HCT116 (cell line): ENCODE measurements around the gene AAMP. TPM values are rescaled to one million over a fixed set of nuclear protein-coding genes. Genes with fewer than 3 reads are reported as not detected.

ENCODE experiments used
- ATAC-seq: fragments of 200-7000 bp; cut with Tn5 transposase; 2 replicates; pipeline ENCODE4 v1.9.1; 2020; ENCODE audit warnings: mild to moderate bottlenecking, moderate library complexity
- BruUV-seq: library from RNA; stranded (reverse); fragments of 400-500 nt; replicated peaks from 2 replicates; lab custom pipeline; 2021; lab: Mats Ljungman, UMichigan
- CTCF ChIA-PET: fragments of 300-600 bp; sonication (Branson Sonifier 250); formaldehyde crosslinking; loops from one replicate; lab custom pipeline; 2021; ENCODE audit warnings: antibody characterized with exemption; lab: Charles Lee
- POLR2A ChIA-PET: fragments of 300-600, 350-600 bp; sonication (Branson Sonifier 250); formaldehyde crosslinking; loops from one replicate; lab custom pipeline; 2021; ENCODE audit warnings: antibody characterized with exemption; lab: Charles Lee
- RAD21 ChIA-PET, 2 experiments: fragments of 300-600 bp; sonication (Branson Sonifier 250); formaldehyde crosslinking; loops; one replicate each; lab custom pipeline; 2023; ENCODE audit warnings: low total read pairs in 2 of 2; ENCODE audit not compliant: uncharacterized antibody in 2 of 2, unreplicated experiment in 2 of 2, low non-redundant PET in 1 of 2; lab: Charles Lee
- DNase-seq: peaks from one replicate; pipeline ENCODE4 v3.0.0-alpha.2; 2010; ENCODE audit warnings: low read depth, low spot score
- H2AFZ ChIP-seq: fragments of 200-600 bp; shearing (Covaris generic), sonication (generic); 2 replicates; pipeline ENCODE4 v1.6.1; 2017; ENCODE audit warnings: low read depth, mixed run types, mixed read lengths, antibody characterized with exemption, low read length; ENCODE audit not compliant: poor library complexity, severe bottlenecking
- H3K27ac ChIP-seq: 2 replicates; pipeline ENCODE4 v1.5.1; 2012; ENCODE audit warnings: low read depth, low read length
- H3K27me3 ChIP-seq: fragments of 200-600 bp; sonication (generic); 2 replicates; pipeline ENCODE4 v1.6.1; 2016; ENCODE audit warnings: mixed run types, low read length, mixed read lengths; ENCODE audit not compliant: insufficient read depth
- H3K36me3 ChIP-seq, 2 experiments: fragments of 200-500 bp in 1 of 2; fragments of 200-600 bp in 1 of 2; sonication (Bioruptor generic) in 1 of 2; sonication (generic) in 1 of 2; 2 replicates each; pipeline versions ENCODE4 v1.5.1 to v1.6.1; 2014 to 2016; ENCODE audit warnings: low read length in 2 of 2, inconsistent platforms in 1 of 2, mixed read lengths in 1 of 2, mixed run types in 1 of 2; ENCODE audit not compliant: insufficient read depth in 2 of 2, control insufficient read depth in 1 of 2
- H3K4me1 ChIP-seq, 2 experiments: fragments of 200-600 bp in 1 of 2; sonication (generic) in 1 of 2; 2 replicates each; pipeline versions ENCODE4 v1.5.1 to v1.6.1; 2012 to 2017; ENCODE audit warnings: low read length in 2 of 2, inconsistent platforms in 1 of 2, mild to moderate bottlenecking in 1 of 2, mixed read lengths in 1 of 2, mixed run types in 1 of 2, moderate library complexity in 1 of 2; ENCODE audit not compliant: insufficient read depth in 2 of 2, control insufficient read depth in 1 of 2
- H3K4me2 ChIP-seq: fragments of 200-600 bp; sonication (generic); 2 replicates; pipeline ENCODE4 v1.6.1; 2017; ENCODE audit warnings: mixed run types, low read length, mixed read lengths
- H3K4me3 ChIP-seq, 2 experiments: fragments of 200-600 bp in 1 of 2; sonication (generic) in 1 of 2; replicated peaks in 1 of 2; 2 replicates each; pipeline ENCODE4 v1.5.1; 2011 to 2016; ENCODE audit warnings: low read length in 2 of 2, control low read depth in 1 of 2, low read depth in 1 of 2, mild to moderate bottlenecking in 1 of 2, mixed read lengths in 1 of 2, mixed run types in 1 of 2
- H3K79me2 ChIP-seq: fragments of 200-600 bp; sonication (generic); 2 replicates; pipeline ENCODE4 v1.6.1; 2017; ENCODE audit warnings: mild to moderate bottlenecking, mixed run types, low read length, moderate library complexity, mixed read lengths; ENCODE audit not compliant: insufficient read depth
- H3K9ac ChIP-seq: fragments of 200-600 bp; sonication (generic); 2 replicates; pipeline ENCODE4 v1.6.1; 2016; ENCODE audit warnings: low read length, mixed read lengths
- H3K9me2 ChIP-seq: fragments of 200-600 bp; sonication (generic), shearing (Covaris generic); 2 replicates; pipeline ENCODE4 v1.6.1; 2017; ENCODE audit warnings: mixed run types, mild to moderate bottlenecking, moderate library complexity; ENCODE audit not compliant: insufficient read depth
- H3K9me3 ChIP-seq, 2 experiments: fragments of 200-500 bp in 1 of 2; fragments of 200-600 bp in 1 of 2; sonication (Bioruptor generic) in 1 of 2; sonication (generic) in 1 of 2; 2 replicates each; pipeline ENCODE4 v1.6.1; 2014 to 2017; ENCODE audit warnings: low read length in 2 of 2, mixed read lengths in 2 of 2, inconsistent platforms in 1 of 2, low read depth in 1 of 2, mild to moderate bottlenecking in 1 of 2, mixed run types in 1 of 2, moderate library complexity in 1 of 2; ENCODE audit not compliant: control insufficient read depth in 1 of 2, insufficient read depth in 1 of 2
- H4K20me1 ChIP-seq: fragments of 200-600 bp; sonication (generic), shearing (Covaris generic); 2 replicates; pipeline ENCODE4 v1.6.1; 2017; ENCODE audit warnings: mixed run types, mild to moderate bottlenecking, moderate library complexity; ENCODE audit not compliant: insufficient read depth
- CBX3 ChIP-seq: IDR thresholded peaks from 2 replicates; pipeline ENCODE4 v1.6.1; 2012; ENCODE audit warnings: low read depth
- CEBPB ChIP-seq: IDR thresholded peaks from 2 replicates; pipeline ENCODE4 v1.6.1; 2012; ENCODE audit warnings: low read depth
- EZH2 ChIP-seq: fragments of 200-600 bp; sonication (generic); IDR thresholded peaks from 2 replicates; pipeline ENCODE4 v1.6.1; 2017; ENCODE audit warnings: antibody characterized with exemption, mixed run types
- EZH2phosphoT487 ChIP-seq: fragments of 200-600 bp; IDR thresholded peaks from 2 replicates; pipeline ENCODE4 v1.6.1; 2018; ENCODE audit warnings: antibody characterized with exemption, borderline replicate concordance
- JUND ChIP-seq: IDR thresholded peaks from 2 replicates; pipeline ENCODE4 v1.6.1; 2012
- POLR2AphosphoS5 ChIP-seq: IDR thresholded peaks from 2 replicates; pipeline ENCODE4 v1.6.1; 2011; ENCODE audit warnings: mild to moderate bottlenecking, low read depth, low read length, moderate library complexity
- RAD21 ChIP-seq: IDR thresholded peaks from 2 replicates; pipeline ENCODE4 v1.6.1; 2012; ENCODE audit warnings: low read depth, mild to moderate bottlenecking
- SIN3A ChIP-seq: IDR thresholded peaks from 2 replicates; pipeline ENCODE4 v1.6.1; 2012; ENCODE audit warnings: low read depth
- SP1 ChIP-seq: IDR thresholded peaks from 2 replicates; pipeline ENCODE4 v1.6.1; 2012; ENCODE audit warnings: low read depth
- TCF7L2 ChIP-seq: IDR thresholded peaks from 2 replicates; pipeline ENCODE4 v1.7.0; 2011; ENCODE audit warnings: borderline replicate concordance, inconsistent platforms; ENCODE audit not compliant: insufficient read depth, insufficient read length; ENCODE audit errors: extremely low read depth
- ZFX ChIP-seq: fragments of 450-650 bp; IDR thresholded peaks from 2 replicates; pipeline ENCODE4 v1.6.1; 2017
- ZNF274 ChIP-seq: fragments of 200-500 bp; sonication (Bioruptor generic); IDR thresholded peaks from 2 replicates; pipeline ENCODE4 v1.6.1; 2014; ENCODE audit warnings: mild to moderate bottlenecking, low read depth, low read length, inconsistent platforms
- intact Hi-C: fragments of 100-400 bp; cut with micrococcal nuclease; formaldehyde crosslinking; loops from 2 replicates; pipeline ENCODE4 v1.10.0; 2022
- total RNA-seq: library from RNA; stranded (reverse); gene quantifications from one replicate; pipeline ENCODE4 v1.2.1, GENCODE V29; 2021; ENCODE audit not compliant: unreplicated experiment
- TF ChIP-seq, protein P1 (sequence below): IDR thresholded peaks from 2 replicates; pipeline ENCODE4 v1.6.1; 2012
- TF ChIP-seq, protein P2 (sequence below): IDR thresholded peaks from 2 replicates; pipeline ENCODE4 v1.6.1; 2011; ENCODE audit warnings: mild to moderate bottlenecking, low read length, moderate library complexity; ENCODE audit not compliant: insufficient replicate concordance; ENCODE audit errors: extremely low read depth
- TF ChIP-seq, protein P3 (sequence below), 3 experiments: fragments of 200-600 bp in 1 of 3; sonication (generic) in 1 of 3; IDR thresholded peaks in 2 of 3; conservative IDR thresholded peaks in 1 of 3; 2 replicates each; pipeline ENCODE4 v1.5.1; 2012 to 2017; ENCODE audit warnings: low read depth in 2 of 3, low read length in 2 of 3, antibody characterized with exemption in 1 of 3, borderline replicate concordance in 1 of 3, control low read depth in 1 of 3, mild to moderate bottlenecking in 1 of 3, mixed read lengths in 1 of 3, mixed run types in 1 of 3, moderate library complexity in 1 of 3; ENCODE audit not compliant: insufficient read depth in 1 of 3
- TF ChIP-seq, protein P4 (sequence below): IDR thresholded peaks from 2 replicates; pipeline ENCODE4 v1.6.1; 2012

AAMP gene
- total RNA-seq, 1 experiment from 2014 or later = 111 TPM

DNA sequence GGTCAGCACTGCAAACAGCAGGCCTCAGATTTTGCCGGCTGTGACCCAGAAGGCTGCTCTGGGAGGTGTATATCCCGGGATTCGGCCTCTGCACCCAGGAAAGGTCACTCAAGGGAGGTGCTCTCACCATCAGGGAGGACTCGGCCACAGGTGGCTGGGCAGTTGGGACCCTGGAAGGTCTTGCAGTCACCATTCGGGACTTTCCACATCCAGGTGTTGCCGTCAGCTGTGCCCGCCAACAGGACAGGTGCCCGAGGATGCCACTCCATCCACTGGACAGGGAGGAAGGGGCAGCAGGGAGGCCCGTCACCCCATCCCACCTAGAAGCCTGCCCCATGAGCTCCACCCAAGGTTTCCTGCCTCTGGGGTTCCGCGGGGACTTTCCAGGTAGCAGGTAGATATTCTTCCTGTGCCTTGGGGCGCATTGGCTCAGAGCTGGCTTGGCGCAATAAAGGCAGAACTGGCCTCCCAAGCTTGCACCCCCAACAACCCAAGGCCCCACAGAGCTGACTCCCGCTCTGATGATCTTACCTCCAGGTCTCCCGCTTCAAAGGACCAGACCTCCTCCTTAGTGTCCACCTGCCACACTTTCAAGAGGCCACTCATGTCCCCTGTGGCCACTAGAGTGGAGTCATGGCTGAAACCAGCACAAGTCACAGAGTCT is 3.5 kb downstream of the AAMP start:
- TF ChIP-seq JUND (no peak), CEBPB (no peak)
- TF ChIP-seq, protein P1, sequence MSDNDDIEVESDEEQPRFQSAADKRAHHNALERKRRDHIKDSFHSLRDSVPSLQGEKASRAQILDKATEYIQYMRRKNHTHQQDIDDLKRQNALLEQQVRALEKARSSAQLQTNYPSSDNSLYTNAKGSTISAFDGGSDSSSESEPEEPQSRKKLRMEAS = no peak
- TF ChIP-seq, all 23 proteins: peak for 0
- H4K20me1 ChIP-seq = no peaks in the 10 kb centered on the region
- no peaks in the 10 kb centered on the region for H3K9me2 ChIP-seq
- no TSS peak for BruUV-seq
- intact Hi-C loops = no loop called here
- no peaks in the 10 kb centered on the region for H3K27me3 ChIP-seq
- H3K4me2 ChIP-seq = no peak overlapping the region
- peaks cover 12 to 14% of the 10 kb centered on the region in 2 experiments; a peak in 3 of 4 replicates for H3K36me3 ChIP-seq
- DNase-seq (no peak), ATAC-seq (no peak)
- POLR2A ChIA-PET = no interaction called here
- H3K79me2 ChIP-seq = peaks cover 20% of the 10 kb centered on the region
- H3K9me3 ChIP-seq = no peaks in the 10 kb centered on the region
- peaks cover 3 to 11% of the 10 kb centered on the region in 2 experiments for H3K4me1 ChIP-seq
- RAD21 ChIA-PET = no interaction called here
- H3K4me3 ChIP-seq = no peak overlapping the region
- CTCF ChIA-PET = no interaction called here
- H2AFZ ChIP-seq = no peak overlapping the region
- no peak overlapping the region for H3K27ac ChIP-seq
- no peak overlapping the region for H3K9ac ChIP-seq

DNA sequence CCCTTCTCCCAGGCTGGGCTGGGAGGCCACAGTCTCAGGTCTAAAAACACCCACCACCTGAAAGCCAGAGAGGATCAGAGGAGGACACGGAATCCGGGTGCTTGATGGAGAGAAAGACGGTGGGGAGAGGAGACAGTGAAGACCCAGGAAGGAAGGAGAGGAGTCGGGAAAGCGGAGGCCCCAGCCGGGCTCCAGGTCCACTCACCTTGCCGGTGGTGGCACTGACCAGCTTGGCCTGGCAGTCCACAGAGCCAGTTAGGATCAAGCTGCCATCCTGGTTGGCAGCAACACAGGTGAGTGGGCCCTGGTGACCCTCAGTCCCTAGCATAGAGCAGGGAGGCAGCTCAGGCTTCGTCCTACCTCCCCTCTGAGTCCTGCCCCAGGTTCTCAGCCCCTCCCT is 4.3 kb downstream of the AAMP start:
- Histone ChIP-seq H3K36me3 (peaks cover 12 to 14% of the 10 kb centered on the region in 2 experiments; a peak in 3 of 4 replicates), H3K79me2 (peaks cover 12% of the 10 kb centered on the region), H3K4me1 (peaks cover 0 to 12% of the 10 kb centered on the region in 2 experiments; a peak in 1 of 4 replicates), H3K4me3 (no peak overlapping the region), H3K9ac (no peak overlapping the region), H3K27ac (no peak overlapping the region), H2AFZ (no peak overlapping the region), H3K9me3 (no peaks in the 10 kb centered on the region), H4K20me1 (no peaks in the 10 kb centered on the region), H3K27me3 (no peaks in the 10 kb centered on the region), H3K4me2 (no peak overlapping the region), H3K9me2 (no peaks in the 10 kb centered on the region)
- DNase-seq = no peak
- TF ChIP-seq POLR2AphosphoS5 (no peak), EZH2 (no peak), SIN3A (no peak), CEBPB (no peak), ZNF274 (no peak), ZFX (no peak), TCF7L2 (no peak), CBX3 (no peak), EZH2phosphoT487 (no peak), SP1 (no peak), JUND (no peak), RAD21 (no peak)
- TF ChIP-seq, protein P2, sequence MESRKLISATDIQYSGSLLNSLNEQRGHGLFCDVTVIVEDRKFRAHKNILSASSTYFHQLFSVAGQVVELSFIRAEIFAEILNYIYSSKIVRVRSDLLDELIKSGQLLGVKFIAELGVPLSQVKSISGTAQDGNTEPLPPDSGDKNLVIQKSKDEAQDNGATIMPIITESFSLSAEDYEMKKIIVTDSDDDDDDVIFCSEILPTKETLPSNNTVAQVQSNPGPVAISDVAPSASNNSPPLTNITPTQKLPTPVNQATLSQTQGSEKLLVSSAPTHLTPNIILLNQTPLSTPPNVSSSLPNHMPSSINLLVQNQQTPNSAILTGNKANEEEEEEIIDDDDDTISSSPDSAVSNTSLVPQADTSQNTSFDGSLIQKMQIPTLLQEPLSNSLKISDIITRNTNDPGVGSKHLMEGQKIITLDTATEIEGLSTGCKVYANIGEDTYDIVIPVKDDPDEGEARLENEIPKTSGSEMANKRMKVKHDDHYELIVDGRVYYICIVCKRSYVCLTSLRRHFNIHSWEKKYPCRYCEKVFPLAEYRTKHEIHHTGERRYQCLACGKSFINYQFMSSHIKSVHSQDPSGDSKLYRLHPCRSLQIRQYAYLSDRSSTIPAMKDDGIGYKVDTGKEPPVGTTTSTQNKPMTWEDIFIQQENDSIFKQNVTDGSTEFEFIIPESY = no peak
- TF ChIP-seq, protein P3, sequence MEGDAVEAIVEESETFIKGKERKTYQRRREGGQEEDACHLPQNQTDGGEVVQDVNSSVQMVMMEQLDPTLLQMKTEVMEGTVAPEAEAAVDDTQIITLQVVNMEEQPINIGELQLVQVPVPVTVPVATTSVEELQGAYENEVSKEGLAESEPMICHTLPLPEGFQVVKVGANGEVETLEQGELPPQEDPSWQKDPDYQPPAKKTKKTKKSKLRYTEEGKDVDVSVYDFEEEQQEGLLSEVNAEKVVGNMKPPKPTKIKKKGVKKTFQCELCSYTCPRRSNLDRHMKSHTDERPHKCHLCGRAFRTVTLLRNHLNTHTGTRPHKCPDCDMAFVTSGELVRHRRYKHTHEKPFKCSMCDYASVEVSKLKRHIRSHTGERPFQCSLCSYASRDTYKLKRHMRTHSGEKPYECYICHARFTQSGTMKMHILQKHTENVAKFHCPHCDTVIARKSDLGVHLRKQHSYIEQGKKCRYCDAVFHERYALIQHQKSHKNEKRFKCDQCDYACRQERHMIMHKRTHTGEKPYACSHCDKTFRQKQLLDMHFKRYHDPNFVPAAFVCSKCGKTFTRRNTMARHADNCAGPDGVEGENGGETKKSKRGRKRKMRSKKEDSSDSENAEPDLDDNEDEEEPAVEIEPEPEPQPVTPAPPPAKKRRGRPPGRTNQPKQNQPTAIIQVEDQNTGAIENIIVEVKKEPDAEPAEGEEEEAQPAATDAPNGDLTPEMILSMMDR (IDR thresholded peaks at IDR 0.05 in 2 of 3, conservative IDR thresholded peaks at IDR 0.05 in 1 of 3; ENCODE audit: borderline replicate concordance in 1 of 3, insufficient read depth in 1 of 3, low read depth in 2 of 3, low read length in 2 of 3) = no peak
- TF ChIP-seq, protein P1 = no peak
- TF ChIP-seq, protein P4, sequence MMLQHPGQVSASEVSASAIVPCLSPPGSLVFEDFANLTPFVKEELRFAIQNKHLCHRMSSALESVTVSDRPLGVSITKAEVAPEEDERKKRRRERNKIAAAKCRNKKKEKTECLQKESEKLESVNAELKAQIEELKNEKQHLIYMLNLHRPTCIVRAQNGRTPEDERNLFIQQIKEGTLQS = no peak
- CTCF ChIA-PET = no interaction called here
- RAD21 ChIA-PET = no interaction called here
- intact Hi-C loops = no loop called here
- POLR2A ChIA-PET = no interaction called here
- no peak for ATAC-seq
- no TSS peak for BruUV-seq
